Central memory CD4-positive, alpha-beta T cell (primary cell): ENCODE results near the gene HPX.

Experiments
- DNase-seq: peaks from one replicate; pipeline ENCODE4 v3.0.0; 2022
- total RNA-seq, 3 experiments: gene quantifications; one replicate each; lab custom pipeline; 2026; lab: John Stamatoyannopoulos, UW

The HPX gene, protein sequence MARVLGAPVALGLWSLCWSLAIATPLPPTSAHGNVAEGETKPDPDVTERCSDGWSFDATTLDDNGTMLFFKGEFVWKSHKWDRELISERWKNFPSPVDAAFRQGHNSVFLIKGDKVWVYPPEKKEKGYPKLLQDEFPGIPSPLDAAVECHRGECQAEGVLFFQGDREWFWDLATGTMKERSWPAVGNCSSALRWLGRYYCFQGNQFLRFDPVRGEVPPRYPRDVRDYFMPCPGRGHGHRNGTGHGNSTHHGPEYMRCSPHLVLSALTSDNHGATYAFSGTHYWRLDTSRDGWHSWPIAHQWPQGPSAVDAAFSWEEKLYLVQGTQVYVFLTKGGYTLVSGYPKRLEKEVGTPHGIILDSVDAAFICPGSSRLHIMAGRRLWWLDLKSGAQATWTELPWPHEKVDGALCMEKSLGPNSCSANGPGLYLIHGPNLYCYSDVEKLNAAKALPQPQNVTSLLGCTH
- total RNA-seq: 0.21 to 1.5 (median 0.49) reads per million in 3 experiments

- DNase-seq: no peak
Observed at GRCh38 chr11:6440906-6441358, at the start of gene HPX. Gene HPX, minus strand, starts transcription at chr11:6440987. Its CDS starts 24 bp downstream, at chr11:6440963.

GRCh38 chr11:6489306-6489705 is 48.5 kb upstream of the HPX start:
- DNase-seq: no peak

DNA sequence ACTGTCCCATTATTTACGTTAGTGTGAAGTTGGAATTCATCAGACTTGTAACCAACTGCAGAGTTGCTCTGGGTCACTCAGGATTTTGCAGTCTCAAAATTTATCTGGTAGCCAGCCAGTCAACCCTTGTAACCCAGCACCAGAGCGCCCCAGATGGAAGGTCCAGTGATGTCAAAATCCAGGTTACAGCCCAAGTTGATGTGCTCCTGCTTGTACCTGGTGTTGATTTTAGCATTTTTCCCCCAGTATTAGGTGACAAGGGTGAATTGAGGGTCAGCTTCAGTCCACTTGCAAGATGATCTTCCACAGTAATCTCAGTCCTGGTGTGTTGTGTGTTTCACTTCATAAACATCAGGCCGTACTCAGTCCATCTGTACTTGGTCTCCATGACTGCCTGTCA is 48.0 kb upstream of the HPX start:
- no peak for DNase-seq

DNA sequence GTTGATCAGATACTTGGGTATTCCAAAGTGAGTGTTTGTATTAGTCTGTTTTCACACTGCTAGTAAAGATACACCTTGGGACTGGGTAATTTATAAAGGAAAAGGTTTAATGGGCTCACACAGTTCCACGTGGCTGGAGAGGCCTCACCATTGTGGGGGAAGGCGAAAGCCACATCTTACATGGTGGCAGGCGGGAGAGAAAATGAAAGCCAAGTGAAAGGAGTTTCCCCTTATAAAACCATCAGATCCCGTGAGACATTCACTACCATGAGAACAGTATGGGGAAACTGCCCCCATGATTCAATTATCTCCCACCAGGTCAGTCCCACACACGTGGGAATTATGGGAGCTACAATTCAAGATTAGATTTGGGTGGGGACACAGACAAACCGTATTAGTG is 47.6 kb upstream of the HPX start:
- DNase-seq: no peak

DNA sequence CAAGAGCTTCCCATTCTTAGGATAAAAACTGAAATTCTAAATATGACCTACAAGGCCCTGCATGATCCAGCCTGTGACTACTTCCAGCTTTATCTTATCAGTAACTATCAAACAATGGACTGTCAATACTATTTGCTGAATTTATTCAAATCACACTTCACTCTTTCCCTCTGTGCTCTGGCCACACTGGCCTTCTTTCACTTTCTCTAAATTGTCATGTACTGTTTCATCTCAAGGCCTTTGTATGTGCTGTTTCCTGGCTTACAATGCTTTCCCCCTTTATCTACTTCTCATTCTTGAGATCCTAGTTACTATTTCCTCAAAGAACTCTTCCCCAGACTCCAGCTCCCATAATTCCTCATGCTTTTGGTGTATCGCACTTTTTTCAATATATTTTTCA is 46.2 kb upstream of the HPX start:
- no peak for DNase-seq

DNA sequence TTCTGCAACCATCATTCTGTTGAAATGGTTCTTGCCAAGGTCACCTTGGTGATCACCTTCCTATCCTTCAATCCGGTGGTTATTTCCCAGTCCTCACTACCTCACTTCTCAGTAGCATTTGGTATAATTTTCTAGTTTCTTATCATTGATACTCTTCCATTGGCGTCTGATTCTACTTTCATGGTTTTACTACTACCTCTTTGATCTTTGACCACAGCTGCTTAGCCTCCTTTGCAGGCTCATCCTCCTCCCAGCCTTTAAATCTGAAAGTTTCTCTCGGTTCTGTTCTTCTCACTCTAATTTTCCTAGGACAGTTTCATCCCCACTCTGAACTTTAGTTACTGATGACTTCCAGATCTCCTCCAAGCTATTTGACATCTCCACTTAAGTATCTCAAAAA is 45.5 kb upstream of the HPX start:
- DNase-seq: no peak

- DNase-seq: no peak
Observed at GRCh38 chr11:6485661-6486060, 44.9 kb upstream of the HPX start.

DNA sequence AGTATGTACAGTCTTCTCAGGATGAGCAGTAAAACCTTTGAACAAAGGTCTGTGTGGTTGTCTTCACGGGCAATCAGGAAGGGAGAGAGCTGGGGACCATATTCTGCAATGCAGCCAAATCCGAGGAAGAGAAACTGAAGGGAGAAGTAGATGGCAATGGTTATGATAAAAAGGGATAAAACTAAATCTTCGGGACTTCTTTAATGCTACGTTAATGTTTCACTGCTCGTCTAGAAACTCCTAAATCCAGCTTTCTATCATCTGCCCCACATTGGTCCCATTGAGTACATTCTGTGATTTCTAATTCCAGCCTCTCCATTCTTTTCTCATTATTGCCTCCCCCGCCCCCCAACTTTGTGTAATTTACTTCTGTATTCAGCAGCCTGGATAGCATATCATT is 42.2 kb upstream of the HPX start:
- DNase-seq: no peak

DNA sequence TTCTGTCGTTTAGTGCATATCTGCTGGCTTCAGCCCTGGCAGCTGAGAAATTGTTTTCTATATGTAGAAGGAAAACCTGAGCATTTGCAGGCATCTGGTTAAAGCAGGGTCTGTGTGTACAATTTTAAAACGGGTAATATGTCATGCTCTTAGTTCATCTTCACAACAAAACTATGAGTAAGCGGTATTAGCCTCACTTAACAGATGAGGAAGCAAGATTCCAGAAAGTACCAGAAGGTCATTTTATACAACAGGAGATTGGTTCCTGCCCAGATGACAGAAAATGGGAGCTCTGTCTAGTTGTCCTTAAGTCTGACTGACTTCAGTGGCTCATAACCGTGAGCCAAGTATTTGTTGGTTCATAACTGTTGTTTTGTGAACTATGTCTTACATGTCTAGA is 41.7 kb upstream of the HPX start:
- DNase-seq: no peak

- no peak for DNase-seq
Observed at GRCh38 chr11:6481924-6482275, 41.1 kb upstream of the HPX start.

- DNase-seq: peak; percentile 93
Observed at GRCh38 chr11:6481012-6481923, 40.5 kb upstream of the HPX start, which contains the start of the genes ARFIP2 and TIMM10B. Gene ARFIP2, minus strand, starts transcription at chr11:6481331. Its CDS starts 910 bp downstream, at chr11:6480421. Gene TIMM10B, plus strand, starts transcription at chr11:6481501. Its CDS starts 16 bp downstream, at chr11:6481517.

DNA sequence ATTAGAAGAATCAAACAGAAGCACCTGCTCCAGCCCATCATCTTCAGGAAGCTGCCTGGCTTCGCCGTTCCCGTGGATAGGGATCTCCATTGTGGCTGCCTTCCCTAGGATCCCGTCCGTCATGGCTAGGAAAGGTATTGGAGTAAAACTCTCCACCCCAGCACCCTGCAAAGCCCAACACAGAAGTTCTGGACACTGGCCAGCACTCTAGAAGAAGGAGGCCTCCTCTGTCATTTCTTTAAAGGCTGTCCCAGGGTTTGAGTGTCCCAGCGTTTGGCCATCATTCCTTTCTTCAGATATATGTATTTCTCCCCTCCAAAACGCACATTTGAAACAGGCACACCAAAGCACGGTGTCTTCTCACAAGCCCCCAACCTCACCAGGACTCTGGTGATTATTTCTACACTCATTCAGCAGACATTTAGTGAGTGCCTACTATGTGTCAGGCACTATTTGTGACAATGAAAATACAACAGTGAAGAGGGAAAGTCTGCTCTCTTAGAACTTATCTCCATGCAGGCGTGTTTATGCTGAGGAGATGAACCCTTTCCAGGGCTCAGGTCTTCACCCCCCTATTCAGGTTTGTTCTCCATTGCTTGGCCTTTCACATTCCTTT is 39.6 kb upstream of the HPX start:
- no peak for DNase-seq

GRCh38 chr11:6476571-6476970 is 35.8 kb upstream of the HPX start:
- DNase-seq: no peak

GRCh38 chr11:6475936-6476335 is 35.1 kb upstream of the HPX start:
- no peak for DNase-seq

DNA sequence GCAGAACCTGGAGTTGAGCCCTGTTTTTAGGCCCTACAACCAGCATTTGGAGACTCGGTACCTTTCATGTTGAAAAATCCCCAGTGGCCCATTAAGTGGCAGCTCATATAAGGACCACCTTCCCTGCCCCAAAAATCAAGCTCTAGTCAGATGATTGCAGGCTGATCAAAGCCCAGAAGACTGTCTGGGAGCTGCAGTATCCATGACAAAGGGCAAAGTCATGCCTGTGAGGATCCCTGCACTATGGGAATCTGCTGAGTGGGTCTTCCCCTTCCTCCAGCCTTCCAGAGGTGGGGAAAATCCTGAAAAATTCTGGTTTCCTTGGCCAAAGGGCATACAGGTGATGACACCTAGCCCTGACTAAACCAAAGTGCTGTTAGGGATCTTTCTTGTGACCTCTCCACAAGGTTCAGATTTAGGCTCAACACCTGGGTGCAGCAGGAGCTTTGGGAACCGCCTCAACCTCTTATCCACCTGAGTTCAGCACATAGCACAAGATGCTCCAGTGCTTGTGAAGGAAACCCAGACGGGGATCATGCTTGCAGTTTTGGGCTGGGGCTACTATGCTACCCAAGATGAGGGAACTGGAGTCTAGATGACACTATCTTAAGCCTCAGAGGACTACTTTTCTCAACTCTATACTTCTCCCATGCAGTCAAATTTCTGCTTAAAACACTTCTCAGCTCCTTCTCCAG is 34.2 kb upstream of the HPX start:
- DNase-seq: no peak

- DNase-seq: no peak
Observed at GRCh38 chr11:6474413-6474792, 33.6 kb upstream of the HPX start.

DNA sequence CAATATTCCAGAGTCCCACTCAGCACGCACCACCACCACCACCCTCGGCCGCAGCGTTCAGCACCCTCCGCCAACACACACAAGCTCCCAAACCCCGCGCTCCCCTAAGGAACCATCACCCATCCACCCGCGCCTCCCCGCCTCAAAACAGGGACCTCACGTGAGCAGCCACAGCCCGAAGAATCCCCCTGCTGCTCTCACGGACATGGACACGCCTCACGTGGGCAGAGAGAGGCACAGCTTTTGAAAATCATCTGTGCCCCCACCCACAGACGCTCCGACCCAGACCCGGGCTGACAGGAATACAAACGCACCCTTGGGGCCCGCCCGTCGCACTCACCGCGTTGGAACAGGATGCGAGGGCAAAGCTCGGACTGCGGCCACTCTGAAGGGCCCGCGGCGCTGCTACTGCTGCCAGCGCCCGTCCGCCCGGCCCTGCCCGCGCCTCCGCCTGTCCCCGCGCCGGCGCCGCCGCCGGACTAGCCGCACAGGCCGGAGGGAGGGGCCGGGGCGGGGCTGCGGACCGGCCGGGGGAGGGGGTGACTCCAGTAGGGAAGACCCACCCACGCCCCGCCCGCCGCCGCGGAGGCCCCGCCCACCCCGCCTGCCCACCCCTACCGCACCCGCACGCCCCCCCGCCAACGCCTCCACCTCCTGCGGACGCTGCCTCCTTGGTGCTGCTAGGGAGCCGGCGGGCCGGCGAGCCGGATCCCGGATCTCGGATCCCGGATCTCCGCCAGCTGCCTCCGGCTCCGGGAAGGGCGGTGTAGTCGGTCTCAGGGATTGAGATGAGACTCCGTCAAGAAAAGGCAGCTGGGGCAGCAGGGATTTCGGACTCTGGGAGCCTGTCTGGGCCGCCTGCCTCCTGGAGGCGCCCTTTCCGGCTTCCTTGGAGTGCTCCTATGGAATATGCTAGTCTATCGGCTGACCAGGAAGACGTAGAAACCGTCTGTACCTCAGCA is 32.9 kb upstream of the HPX start, which contains the start of gene TRIM3:
TSS of gene TRIM3 (minus strand) at position 491 of the 962 bp plus-strand sequence. CDS start 8,246 bp downstream, outside the sequence.
- peak; percentile 49 for DNase-seq

GRCh38 chr11:6472934-6473333 is 32.1 kb upstream of the HPX start:
- DNase-seq: no peak

DNA sequence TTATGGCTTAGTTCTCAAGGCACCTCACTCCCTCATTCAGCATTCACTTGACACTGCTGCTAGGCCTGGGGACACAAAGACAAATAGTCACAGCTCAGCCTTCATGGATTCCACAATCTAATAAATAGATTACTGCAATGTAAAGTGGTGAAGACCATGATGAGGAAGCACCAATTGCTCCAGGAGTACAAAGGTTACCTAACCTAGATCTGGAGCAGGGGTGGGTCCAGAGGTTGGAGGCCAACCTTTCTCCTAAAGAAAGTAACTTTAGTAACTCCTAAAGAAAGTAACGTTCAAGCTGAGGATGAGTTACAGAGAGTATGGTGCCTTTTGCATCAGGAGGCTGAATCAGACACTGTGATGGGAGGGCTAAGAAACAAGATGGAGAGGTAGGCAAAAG is 28.8 kb upstream of the HPX start:
- no peak for DNase-seq

GRCh38 chr11:6468712-6469495 is 28.1 kb upstream of the HPX start:
- no peak for DNase-seq
